ENCODE data around the gene ERGIC1.
"Not testable (repeated sequence)": the region's sequence is repeated elsewhere in the genome, so short reads cannot be mapped to it uniquely, and the experiment has no call there.

The ERGIC1 gene

GRCh38 chr5:172801179-172801671, 32.8 kb upstream of the ERGIC1 start:
- DNase-seq: no peak

- DNase-seq: no peak
These were observed 31.9 kb upstream of the ERGIC1 start for GRCh38 chr5:172802112-172802511.

GRCh38 chr5:172802567-172803176, 31.4 kb upstream of the ERGIC1 start:
- DNase-seq: no peak

GRCh38 chr5:172805018-172805683, 28.9 kb upstream of the ERGIC1 start:
- DNase-seq: no peak

- DNase-seq: no peak
These were observed 28.3 kb upstream of the ERGIC1 start for GRCh38 chr5:172805736-172806255.

- peak; percentile 95 for DNase-seq
These were observed 27.0 kb upstream of the ERGIC1 start for GRCh38 chr5:172806897-172807672.

GRCh38 chr5:172807766-172808311, 26.2 kb upstream of the ERGIC1 start:
- no peak for DNase-seq

- DNase-seq: no peak
These were observed 24.3 kb upstream of the ERGIC1 start for GRCh38 chr5:172809774-172810173.

GRCh38 chr5:172810996-172811395, 23.1 kb upstream of the ERGIC1 start:
- not testable (repeated sequence) for DNase-seq

GRCh38 chr5:172815631-172816030, 18.4 kb upstream of the ERGIC1 start:
- DNase-seq: no peak

GRCh38 chr5:172816925-172817562, 17.0 kb upstream of the ERGIC1 start:
- peak; percentile 28 for DNase-seq

GRCh38 chr5:172817664-172818063, 16.4 kb upstream of the ERGIC1 start:
- DNase-seq: no peak

- DNase-seq: no peak
These were observed 16.0 kb upstream of the ERGIC1 start for GRCh38 chr5:172818081-172818480.

GRCh38 chr5:172819569-172819968, 14.5 kb upstream of the ERGIC1 start:
- DNase-seq: no peak

GRCh38 chr5:172820046-172820767, 13.8 kb upstream of the ERGIC1 start:
- peak; percentile 70 for DNase-seq

GRCh38 chr5:172821340-172821985, 12.6 kb upstream of the ERGIC1 start:
- DNase-seq: no peak

GRCh38 chr5:172823840-172824362, 10.2 kb upstream of the ERGIC1 start:
- DNase-seq: no peak

- no peak for DNase-seq
These were observed 8.3 kb upstream of the ERGIC1 start for GRCh38 chr5:172825610-172826204.

- DNase-seq: no peak
These were observed 6.2 kb upstream of the ERGIC1 start for GRCh38 chr5:172827841-172828240.

GRCh38 chr5:172828911-172829431, 5.1 kb upstream of the ERGIC1 start:
- no peak for DNase-seq

Measured in stimulated activated CD4-positive, alpha-beta T cell treated with anti-CD3 and anti-CD28 coated beads, Interleukin-1b, Interleukin-23, amount 100 ng/mL, for 48 hours (primary cell).